Jurkat, Clone E6-1 (cell line): ENCODE data around the gene DCLK2.
"Not testable (repeated sequence)": the region's sequence is repeated elsewhere in the genome, so short reads cannot be mapped to it uniquely, and the experiment has no call there.

Source experiments
- DNase-seq: peaks from one replicate; pipeline ENCODE4 v3.0.0-alpha.2; 2011; ENCODE audit warnings: low read depth, low spot score
- H3K4me3 ChIP-seq: 2 replicates; pipeline ENCODE4 v1.5.1; 2011; ENCODE audit warnings: mild to moderate bottlenecking, low read length, control low read depth, moderate library complexity

DCLK2 gene

GRCh38 chr4:150176547-150176946 is 98.3 kb downstream of the DCLK2 start:
- no peak overlapping the region for H3K4me3 ChIP-seq
- no peak for DNase-seq

DNA sequence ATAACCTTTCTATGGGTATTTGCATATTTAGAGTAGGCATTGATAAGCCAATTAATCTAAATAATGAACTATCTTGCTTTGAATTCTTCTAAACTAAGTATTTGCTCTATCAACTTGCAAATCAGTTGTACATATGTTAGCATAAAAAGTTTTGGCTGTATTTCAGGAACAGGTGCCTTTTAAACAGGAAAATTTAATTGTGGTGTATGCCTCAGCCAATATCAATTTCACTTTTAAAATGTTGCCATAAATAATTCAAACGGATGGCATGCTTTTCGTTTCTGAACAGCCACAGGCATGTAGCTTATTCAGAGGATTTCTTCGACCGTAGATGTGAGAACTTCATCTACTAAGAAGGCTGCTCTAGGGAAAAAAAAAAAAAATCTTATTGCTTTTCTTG is 99.9 kb downstream of the DCLK2 start:
- no peak overlapping the region for H3K4me3 ChIP-seq
- DNase-seq, result no peak

DNA sequence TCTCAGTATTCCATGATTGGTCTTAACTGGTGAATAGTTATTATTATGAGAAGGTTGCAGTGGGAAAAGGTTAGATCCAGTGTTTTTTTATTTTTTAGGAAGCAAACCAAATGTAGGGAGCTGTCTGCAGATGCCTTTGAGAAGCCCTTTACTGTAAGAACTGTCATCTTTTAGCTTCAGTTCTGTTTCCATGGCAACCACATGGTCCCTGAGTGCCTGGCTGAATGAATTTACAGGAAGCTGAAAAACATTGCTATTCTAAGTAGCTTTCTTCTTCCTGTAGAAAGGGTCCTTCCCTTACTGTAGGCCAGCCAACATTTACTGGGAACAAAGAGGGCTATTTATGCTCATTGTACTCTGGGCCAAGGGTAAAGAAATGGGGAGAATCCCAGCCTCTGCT is 103.3 kb downstream of the DCLK2 start:
- no peak overlapping the region for H3K4me3 ChIP-seq
- peak; percentile 20 for DNase-seq

DNA sequence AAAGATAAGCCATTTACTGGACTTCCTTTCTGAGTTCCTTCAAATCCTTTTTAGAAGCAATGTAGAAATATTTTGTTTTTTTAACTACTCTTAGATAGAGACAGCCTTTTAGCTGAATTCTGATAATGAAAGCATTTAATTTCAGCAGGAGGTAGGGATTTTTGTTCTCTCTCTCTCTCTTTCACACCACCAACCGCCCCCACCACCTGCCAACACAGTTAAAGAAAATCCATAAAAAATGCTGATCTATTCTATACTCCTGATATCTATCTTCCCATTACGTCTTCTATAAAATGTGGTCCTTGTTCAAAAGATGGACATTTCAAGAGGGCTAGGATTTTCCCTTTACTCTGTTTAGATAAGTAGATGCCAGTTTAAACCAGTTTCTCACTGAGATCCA is 104.5 kb downstream of the DCLK2 start:
- H3K4me3 ChIP-seq, result no peak overlapping the region
- DNase-seq, result no peak

DNA sequence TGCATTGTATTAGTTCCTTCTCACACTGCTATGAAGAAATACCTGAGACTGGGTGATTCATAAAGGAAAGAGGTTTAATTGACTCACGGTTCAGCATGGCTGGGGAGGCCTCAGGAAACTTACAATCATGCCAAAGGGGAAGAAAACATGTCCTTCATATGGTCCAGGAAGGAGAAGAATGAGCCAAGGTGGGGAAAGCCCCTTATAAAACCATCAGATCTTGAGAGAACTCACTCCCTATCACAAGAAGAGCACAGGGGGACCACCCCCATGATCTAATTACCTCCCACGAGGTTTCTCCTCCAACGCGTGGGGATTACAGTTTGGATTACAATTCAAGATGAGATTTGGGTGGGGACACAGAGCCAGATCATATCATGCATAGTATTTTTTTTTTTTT is 106.8 kb downstream of the DCLK2 start:
- not testable (repeated sequence) for DNase-seq, H3K4me3 ChIP-seq

DNA sequence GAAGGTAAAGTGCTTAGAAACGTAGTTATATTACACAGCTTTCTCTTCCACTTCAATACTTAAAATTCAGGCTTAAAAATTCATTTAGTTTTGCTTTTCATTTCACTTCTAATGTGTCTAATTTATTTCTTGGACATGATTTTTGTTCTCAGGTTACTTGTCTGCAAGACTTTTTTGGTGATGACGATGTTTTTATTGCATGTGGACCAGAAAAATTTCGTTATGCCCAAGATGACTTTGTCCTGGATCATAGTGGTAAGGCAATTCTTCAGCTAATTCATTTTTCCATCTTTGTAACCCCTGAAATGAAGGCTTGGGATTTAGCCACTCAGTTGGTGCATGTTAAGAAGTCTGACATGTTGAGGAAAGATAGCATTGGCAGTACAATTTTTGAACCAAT is 114.7 kb downstream of the DCLK2 start:
- DNase-seq, result no peak
- H3K4me3 ChIP-seq, result no peak overlapping the region

DNA sequence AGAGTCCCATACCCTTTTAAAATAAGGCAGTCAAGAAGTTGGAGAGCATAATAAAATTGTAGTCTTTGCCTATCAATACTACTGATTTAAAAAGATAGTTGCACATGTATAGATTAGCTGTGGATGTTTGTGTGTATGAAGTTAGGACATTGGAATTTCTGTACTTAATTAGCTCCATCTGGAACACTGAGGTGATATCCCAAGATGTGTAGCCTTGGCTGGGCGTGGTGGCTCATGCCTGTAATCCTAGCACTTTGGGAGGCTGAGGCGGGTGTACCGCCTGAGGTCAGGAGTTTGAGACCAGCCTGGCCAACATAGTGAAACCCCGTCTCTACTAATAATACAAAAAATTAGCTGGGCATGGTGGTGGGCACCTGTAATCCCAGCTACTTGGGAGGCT is 119.0 kb downstream of the DCLK2 start:
- not testable (repeated sequence) for H3K4me3 ChIP-seq, DNase-seq

- DNase-seq, result no peak
These were observed 120.8 kb downstream of the DCLK2 start for GRCh38 chr4:150199056-150199455.

DNA sequence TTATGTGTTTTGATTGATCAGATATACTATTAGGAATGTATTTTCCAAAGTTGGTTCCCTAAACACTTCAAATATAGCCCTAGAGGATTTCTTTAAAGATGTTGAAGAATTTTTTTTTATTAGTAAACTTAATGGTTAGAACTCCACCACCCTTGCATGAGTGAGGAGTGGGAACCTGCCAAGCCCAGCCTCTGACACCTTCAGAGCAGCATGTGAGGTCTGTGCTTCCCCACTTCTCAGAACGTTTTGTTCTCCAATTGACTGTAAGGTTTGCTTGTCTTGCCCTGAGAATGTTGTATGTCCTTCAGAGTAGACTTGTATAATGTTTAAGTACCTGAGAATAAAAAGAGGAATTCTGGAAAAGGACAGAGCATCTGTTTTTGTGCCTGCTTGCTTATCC is 126.8 kb downstream of the DCLK2 start:
- H3K4me3 ChIP-seq, result no peak overlapping the region
- no peak for DNase-seq

More at GRCh38 chr4:150199056-150199455, 120.8 kb downstream of the DCLK2 start:
- no peak overlapping the region for H3K4me3 ChIP-seq

DNA sequence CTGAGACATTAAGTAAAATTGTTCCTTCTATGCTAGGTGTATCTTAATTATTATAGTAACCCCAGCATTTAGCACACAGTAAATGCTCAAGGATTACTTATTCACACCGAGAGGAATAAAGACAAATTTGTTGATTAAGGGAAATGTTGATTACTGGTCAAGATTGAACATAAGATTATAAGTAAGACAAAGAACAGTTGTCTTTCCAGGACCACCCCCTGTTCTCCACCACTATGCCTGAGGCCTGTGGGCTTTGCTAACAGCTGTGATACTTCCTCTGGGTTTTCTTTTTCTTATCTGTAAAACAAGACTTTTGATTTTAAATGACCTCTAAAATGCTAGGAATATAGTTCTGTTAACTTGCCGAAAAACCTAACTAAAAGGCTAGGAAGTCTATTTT is 128.0 kb downstream of the DCLK2 start:
- no peak overlapping the region for H3K4me3 ChIP-seq
- no peak for DNase-seq

DNA sequence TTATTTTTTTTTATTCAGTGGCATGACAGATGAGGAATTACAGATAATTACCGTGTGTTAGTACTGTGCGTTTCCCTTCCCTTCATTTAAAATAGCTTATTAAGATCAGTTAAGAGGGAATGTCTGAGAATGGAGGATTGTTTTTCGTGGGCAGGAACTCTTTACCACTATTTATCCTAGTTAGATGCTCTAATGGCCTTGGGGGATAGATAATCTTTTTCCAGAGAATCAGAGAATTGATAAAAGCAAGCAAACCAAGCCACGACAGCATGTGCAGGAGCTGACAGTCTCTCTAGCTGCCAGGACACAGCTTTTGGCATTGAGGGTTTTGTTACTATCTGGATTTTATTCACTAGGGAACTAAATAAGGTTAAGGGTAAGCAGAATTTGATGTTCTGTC is 128.7 kb downstream of the DCLK2 start:
- DNase-seq, result no peak
- H3K4me3 ChIP-seq, result no peak overlapping the region

GRCh38 chr4:150207871-150208270 is 129.6 kb downstream of the DCLK2 start:
- H3K4me3 ChIP-seq, result no peak overlapping the region
- DNase-seq, result no peak

- peak; percentile 9 for DNase-seq
These were observed 131.0 kb downstream of the DCLK2 start for GRCh38 chr4:150209140-150209829.

GRCh38 chr4:150211016-150211415 is 132.8 kb downstream of the DCLK2 start:
- no peak overlapping the region for H3K4me3 ChIP-seq
- no peak for DNase-seq

More at GRCh38 chr4:150209140-150209829, 131.0 kb downstream of the DCLK2 start:
- H3K4me3 ChIP-seq, result no peak overlapping the region

DNA sequence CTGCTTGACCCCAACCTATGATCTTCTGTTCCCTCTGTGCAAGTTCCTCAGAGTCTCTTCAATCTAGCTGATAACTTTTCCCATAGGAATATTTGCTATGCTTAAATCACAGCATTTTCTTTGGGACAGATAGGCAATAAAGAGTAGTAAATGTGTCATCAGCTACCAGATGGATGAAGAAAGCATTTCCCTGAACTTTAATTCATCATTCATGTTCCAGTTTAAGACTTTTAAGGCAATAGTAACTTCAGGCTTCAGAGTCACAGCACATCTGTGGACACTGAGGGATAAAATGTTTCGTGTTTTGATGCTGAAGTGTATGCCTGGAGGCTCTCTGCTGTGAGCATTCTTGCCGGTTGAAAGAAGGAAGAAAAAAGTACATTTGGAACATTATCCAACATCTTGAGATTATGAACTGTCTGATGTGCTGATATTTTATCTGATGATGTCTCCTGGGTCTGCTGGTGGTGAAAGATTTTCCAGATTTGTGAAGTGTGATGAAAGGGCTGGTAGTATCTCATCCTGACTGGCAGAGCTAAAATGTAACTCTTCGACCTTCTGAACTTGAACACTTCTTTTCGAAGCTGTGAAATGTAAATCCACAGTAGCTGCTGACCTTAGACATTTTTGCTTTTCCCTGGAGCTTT is 133.7 kb downstream of the DCLK2 start:
- no peak for DNase-seq
- H3K4me3 ChIP-seq, result no peak overlapping the region

GRCh38 chr4:150212485-150212884 is 134.2 kb downstream of the DCLK2 start:
- no peak for DNase-seq
- H3K4me3 ChIP-seq, result no peak overlapping the region

DNA sequence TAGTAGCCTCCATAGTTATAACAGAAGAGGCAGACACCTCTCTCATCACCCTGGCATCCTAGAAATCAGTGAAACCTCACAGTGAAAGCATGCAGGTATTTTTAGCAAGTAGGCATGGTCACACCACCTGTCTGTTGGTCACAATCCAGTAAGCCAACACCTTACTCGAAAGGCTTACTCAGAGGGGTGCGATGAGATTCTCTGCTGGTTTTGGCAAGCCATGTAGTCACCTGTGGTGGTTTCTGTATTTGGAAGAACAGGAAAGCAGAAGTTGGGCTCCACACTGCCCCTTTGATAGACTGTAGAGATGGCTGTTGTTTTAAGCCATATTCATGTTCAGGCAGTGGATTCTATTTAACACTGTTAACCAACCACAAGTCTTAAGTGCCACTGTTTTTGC is 134.7 kb downstream of the DCLK2 start:
- DNase-seq, result no peak
- H3K4me3 ChIP-seq, result no peak overlapping the region

DNA sequence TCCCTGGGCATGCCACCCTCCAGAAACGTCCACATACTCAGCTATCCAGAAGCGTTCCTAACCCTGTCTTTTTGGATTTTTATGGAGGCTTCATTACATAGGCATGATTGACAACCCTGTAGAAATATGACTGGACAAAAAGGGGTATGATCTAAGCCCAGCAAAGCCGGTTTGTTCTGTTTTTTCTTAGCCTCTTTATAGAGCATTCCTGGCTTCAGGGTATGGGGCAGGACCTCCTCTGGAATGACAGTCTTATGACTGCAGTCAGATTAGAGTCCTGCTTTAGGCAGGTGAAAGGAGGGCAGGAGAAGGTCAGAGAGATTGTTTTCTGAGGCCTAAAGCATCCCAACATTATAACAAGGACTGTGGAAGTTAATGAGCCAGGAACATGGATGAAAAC is 137.4 kb downstream of the DCLK2 start:
- no peak for DNase-seq
- H3K4me3 ChIP-seq, result no peak overlapping the region

- DNase-seq, result no peak
- H3K4me3 ChIP-seq, result no peak overlapping the region
These were observed 138.5 kb downstream of the DCLK2 start for GRCh38 chr4:150216726-150217125.

DNA sequence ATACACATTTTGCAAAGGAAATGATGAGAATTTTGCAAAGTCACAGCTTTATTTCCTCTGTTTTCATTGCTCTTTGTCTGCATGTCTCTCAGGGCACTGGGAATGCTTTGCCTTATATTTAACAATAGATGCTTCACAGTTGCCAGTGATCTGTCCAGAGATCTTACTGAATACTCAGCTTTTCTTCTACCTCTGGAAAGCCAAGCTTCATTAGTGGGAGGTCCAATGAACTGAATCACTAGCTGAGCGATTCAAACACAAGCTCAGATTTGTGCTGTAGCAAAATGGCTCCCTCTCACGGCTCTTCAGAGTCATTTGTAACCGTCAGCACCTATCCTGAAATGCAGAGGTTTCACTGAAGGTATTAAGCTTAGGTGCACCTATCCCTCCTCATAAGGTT is 138.9 kb downstream of the DCLK2 start:
- DNase-seq, result no peak
- no peak overlapping the region for H3K4me3 ChIP-seq

GRCh38 chr4:150217808-150218207 is 139.6 kb downstream of the DCLK2 start:
- no peak overlapping the region for H3K4me3 ChIP-seq
- DNase-seq, result no peak
